HG03457 (cell line): ENCODE data around the gene HNF1B.
"Not testable (repeated sequence)": the region's sequence is repeated elsewhere in the genome, so short reads cannot be mapped to it uniquely, and the experiment has no call there.

ENCODE experiments used
- ATAC-seq: cut with Tn5 transposase; IDR thresholded peaks from one replicate; pipeline ENCODE4 v1.9.1; 2021; ENCODE audit warnings: moderate number of reproducible peaks; ENCODE audit not compliant: unreplicated experiment

The HNF1B gene

GRCh38 chr17:37708008-37708615 lies 36.7 kb downstream of the HNF1B start:
- no peak for ATAC-seq

GRCh38 chr17:37706446-37706845 lies 38.4 kb downstream of the HNF1B start:
- no peak for ATAC-seq

- no peak for ATAC-seq
These were observed 42.3 kb downstream of the HNF1B start for GRCh38 chr17:37702598-37702997.

- no peak for ATAC-seq
These were observed 43.4 kb downstream of the HNF1B start for GRCh38 chr17:37701496-37701898.

DNA sequence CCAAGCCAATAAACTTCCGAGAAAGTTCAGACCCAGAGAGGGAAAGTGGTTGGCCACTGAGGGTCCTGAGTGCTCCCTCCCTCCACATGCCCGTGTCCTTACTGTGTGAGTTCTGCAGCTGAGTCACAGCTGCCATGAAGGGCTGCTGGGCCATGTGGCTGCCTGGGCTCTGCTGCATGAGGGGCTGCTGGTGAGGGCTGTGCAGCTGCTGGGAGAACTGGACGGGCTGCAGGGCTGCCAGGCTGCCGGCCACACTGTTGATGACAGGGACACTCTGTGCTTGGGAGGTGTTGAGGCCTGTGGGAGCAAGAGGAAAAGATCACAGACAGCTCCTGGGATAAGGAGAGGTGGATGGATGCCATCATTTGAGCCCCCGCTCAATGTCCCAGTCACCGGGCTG lies 44.0 kb downstream of the HNF1B start:
- ATAC-seq = no peak

GRCh38 chr17:37699285-37699973 lies 45.4 kb downstream of the HNF1B start:
- ATAC-seq = no peak

- ATAC-seq = no peak
These were observed 46.0 kb downstream of the HNF1B start for GRCh38 chr17:37698911-37699255.

- no peak for ATAC-seq
These were observed 46.5 kb downstream of the HNF1B start for GRCh38 chr17:37698132-37698910.

- ATAC-seq = no peak
These were observed 47.5 kb downstream of the HNF1B start for GRCh38 chr17:37697381-37697780.

DNA sequence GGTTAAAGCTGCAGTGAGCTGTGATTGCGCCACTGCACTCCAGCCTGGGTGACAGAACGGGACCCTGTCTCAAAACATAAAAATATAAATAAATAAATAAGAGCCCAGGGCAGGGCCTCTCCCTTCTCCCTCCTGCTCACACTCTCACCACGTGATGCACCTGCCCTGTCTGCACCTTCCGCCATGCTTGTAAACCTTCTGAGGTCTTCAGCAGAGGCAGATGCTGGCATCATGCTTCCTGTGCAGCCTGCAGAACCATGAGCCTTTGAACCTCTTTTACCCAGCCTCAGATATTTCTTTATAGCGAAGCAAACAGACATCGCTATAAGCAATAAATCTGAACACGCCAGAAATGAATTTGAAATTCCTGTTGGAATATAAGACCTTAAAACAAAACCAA lies 48.5 kb downstream of the HNF1B start:
- ATAC-seq = no peak

DNA sequence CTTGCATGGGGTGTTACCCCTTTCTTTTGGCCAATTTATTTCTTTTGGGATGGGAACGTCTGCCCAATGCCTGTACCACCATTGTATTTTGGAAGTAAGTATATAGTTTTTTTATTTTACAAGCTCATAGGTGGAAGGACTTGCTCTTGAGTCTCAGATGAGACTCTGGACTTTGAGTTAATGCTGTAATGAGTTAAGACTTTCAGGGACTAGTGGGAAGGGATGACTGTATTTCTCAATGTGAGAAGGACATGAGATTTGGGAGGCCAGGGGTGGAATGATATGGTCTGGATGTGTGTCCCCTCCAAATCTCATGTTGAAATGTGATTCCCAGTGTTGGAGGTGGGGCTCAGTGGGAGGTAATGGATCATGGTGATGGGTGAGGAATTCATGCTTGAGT lies 49.1 kb downstream of the HNF1B start:
- no peak for ATAC-seq

DNA sequence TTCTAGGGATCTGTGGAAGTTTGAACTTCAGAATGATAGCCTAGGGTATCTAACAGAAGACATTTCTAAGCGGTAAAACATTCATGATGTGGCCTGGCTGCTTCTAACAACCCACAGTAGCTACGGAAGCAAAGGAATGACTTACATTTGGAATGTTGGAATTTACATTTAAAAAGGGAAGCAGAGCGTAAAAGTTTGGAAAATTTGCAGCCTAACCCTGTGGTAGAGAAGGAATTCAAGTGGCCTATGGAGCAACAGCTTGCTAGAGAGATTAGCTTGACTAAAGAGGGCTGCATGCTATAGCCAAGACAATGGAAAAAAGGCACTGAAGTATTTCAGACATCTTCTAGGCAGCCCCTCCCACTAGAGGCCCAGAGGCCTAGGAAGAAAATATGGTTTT lies 50.1 kb downstream of the HNF1B start:
- ATAC-seq = no peak

- no peak for ATAC-seq
These were observed 51.5 kb downstream of the HNF1B start for GRCh38 chr17:37693328-37693727.

DNA sequence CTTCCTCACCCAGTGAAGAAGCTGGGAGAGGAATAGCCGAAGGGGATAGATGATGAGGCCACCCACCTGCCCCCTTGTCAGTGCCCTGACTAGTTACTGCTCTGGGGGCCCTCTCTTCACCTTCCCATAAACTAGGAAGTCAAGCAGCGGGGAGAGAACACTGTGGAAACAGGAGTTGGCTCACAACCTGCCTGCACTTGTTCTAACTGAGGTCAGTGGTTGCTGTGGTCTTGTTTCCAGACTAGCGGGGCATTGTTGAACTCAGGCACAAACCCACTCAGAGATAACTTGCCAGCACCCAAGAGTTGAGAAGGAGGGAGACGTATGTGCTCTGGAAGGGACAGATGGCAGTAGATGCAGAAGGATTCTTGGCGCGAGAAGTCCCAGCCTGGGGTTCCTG lies 53.1 kb downstream of the HNF1B start:
- ATAC-seq = no peak

- no peak for ATAC-seq
These were observed 55.5 kb downstream of the HNF1B start for GRCh38 chr17:37689317-37689716.

DNA sequence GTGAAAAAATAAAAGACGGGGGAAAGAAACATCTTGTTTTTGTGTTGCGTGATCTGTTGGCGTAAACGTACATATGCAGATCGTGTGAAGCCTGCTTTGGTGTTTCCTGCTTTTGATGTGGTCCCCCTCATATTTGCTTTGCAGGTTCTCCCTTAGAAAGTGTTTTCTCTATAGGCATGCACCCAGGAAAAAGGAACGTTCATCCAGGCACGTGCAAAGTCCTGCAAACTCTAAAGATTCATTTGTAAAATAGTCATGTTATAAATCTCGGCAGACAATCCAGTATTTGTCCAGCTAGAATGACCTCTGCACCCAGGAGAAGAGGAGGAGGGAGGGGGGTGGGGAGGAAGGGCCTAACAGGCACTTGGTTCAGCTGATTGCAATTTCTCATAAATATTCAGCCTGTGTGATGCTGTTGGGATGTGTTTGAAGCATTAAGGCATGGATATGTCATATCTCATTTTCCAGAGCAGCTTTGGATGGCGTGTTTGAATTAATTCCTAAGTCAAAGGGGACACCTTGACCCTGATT lies 61.3 kb downstream of the HNF1B start:
- ATAC-seq = no peak

DNA sequence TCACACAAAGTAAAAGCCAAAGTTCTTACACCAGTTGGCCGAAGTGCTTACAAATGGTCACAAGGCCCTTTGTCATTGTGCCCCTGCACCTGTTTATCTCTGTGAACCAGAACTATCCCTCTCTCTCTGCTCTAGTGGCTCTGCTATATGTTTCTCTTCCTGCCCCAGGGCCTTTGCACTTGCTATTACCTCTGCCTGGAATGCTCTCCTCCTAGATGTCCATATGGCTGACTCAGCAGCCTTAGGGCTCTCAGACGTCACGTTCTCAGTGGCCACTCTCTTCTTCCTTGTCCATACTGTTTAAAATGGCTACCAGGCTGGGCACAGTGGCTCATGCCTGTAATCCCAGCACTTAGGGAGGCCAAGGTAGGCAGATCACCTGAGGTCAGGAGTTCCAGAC lies 62.9 kb downstream of the HNF1B start:
- ATAC-seq = no peak

DNA sequence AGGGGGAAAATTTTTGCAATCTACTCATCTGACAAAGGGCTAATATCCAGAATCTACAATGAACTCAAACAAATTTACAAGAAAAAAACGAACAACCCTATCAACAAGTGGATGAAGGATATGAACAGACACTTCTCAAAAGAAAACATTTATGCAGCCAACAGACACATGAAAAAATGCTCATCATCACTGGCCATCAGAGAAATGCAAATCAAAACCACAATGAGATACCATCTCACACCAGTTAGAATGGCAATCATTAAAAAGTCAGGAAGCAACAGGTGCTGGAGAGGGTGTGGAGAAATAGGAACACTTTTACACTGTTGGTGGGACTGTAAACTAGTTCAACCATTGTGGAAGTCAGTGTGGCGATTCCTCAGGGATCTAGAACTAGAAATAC lies 64.9 kb downstream of the HNF1B start:
- ATAC-seq = not testable (repeated sequence)

- no peak for ATAC-seq
These were observed 66.8 kb downstream of the HNF1B start for GRCh38 chr17:37678036-37678435.

- no peak for ATAC-seq
These were observed 67.8 kb downstream of the HNF1B start for GRCh38 chr17:37677021-37677420.

DNA sequence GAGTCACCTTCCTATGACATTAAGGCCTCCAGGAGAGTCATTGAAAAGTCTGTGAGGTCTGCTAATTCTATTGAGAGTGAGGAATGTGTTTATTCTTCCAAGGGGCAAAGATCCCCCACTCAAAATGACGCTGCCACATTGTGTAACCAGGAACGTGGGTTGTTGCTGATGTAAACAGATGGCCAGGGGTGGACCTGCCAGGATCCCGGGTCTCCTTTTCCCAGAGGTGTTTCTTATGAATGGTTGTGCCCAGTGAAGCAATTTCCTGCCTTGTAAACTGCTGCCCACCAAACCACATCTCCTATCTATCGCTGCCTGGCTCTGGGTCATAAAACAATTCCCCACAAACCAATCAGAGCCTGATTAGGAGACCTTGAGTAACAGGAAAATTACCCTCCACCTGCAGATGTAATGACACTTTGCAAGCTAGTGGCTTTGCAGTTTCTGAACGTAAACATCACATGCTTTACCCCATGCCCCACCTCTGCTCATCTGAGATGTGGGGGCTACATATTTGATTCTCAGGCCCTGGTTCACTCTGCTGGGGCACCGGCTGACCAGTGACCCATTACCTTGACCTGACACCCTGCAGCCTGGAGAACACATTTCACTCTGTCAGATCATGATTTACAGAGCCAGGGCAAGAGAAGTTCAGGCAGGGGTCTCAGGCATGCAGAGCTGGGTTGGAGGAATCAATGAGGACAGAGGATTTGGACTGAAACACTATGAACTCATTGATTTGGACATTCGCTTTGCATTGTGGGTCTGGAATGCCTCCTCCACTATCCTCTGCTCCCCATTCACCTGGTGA lies 68.5 kb downstream of the HNF1B start:
- ATAC-seq = no peak
